Bronchial epithelial cell (primary cell): ENCODE data around the gene ATP2B2. TPM values are rescaled to one million over a fixed set of nuclear protein-coding genes. Genes with fewer than 3 reads are reported as not detected.

Source experiments
- DNase-seq: peaks from one replicate; pipeline ENCODE4 v3.0.0-alpha.2; 2010; ENCODE audit warnings: low read depth
- FAIRE-seq: peaks from 2 replicates; lab custom pipeline; 2011; peaks lifted over from hg19 to GRCh38; lab: Jason Lieb, UNC
- H3K27me3 ChIP-seq: 2 replicates; pipeline ENCODE4 v1.5.1; 2011; ENCODE audit warnings: low read length; ENCODE audit not compliant: control insufficient read depth, insufficient read depth
- H3K36me3 ChIP-seq: 2 replicates; pipeline ENCODE4 v1.5.1; 2011; ENCODE audit warnings: low read length; ENCODE audit not compliant: control insufficient read depth, insufficient read depth
- H3K4me3 ChIP-seq: 2 replicates; pipeline ENCODE4 v1.5.1; 2011; ENCODE audit warnings: mild to moderate bottlenecking, low read depth, low read length, control low read depth
- CTCF ChIP-seq: IDR thresholded peaks from 2 replicates; pipeline ENCODE4 v1.5.1; 2011; ENCODE audit warnings: mild to moderate bottlenecking, moderate library complexity, low read length, control low read depth, inconsistent platforms; ENCODE audit not compliant: insufficient read depth, severe bottlenecking
- total RNA-seq: library from RNA; depleted of rRNA; stranded (reverse); fragments of >200 nt; gene quantifications from 2 replicates; pipeline ENCODE4 v1.2.1, GENCODE V29; 2014

Gene ATP2B2
- total RNA-seq, 1 donor from 2014 or later = not detected

GRCh38 chr3:10413041-10413440 lies 92.3 kb downstream of the ATP2B2 start:
- Histone ChIP-seq H3K4me3 (no peak overlapping the region), H3K36me3 (no peaks in the 10 kb centered on the region), H3K27me3 (peaks cover 6% of the 10 kb centered on the region)
- DNase-seq (no peak), FAIRE-seq (no peak)
- no peak for TF ChIP-seq CTCF

GRCh38 chr3:10411598-10412332 lies 93.6 kb downstream of the ATP2B2 start:
- H3K36me3 ChIP-seq = no peaks in the 10 kb centered on the region
- no peak for TF ChIP-seq CTCF
- peaks cover 6% of the 10 kb centered on the region for H3K27me3 ChIP-seq
- DNase-seq (no peak), FAIRE-seq (no peak)
- H3K4me3 ChIP-seq = no peak overlapping the region

- H3K4me3 ChIP-seq = no peak overlapping the region
- TF ChIP-seq CTCF = no peak
- DNase-seq (no peak), FAIRE-seq (no peak)
- H3K27me3 ChIP-seq = peaks cover 3% of the 10 kb centered on the region
- no peaks in the 10 kb centered on the region for H3K36me3 ChIP-seq
These were observed 94.9 kb downstream of the ATP2B2 start for GRCh38 chr3:10410383-10411002.

GRCh38 chr3:10408680-10409079 lies 96.7 kb downstream of the ATP2B2 start:
- no peak for FAIRE-seq
- TF ChIP-seq CTCF = no peak

GRCh38 chr3:10407361-10407760 lies 98.0 kb downstream of the ATP2B2 start:
- TF ChIP-seq CTCF = no peak
- no peaks in the 10 kb centered on the region for H3K27me3 ChIP-seq
- FAIRE-seq = no peak

More at GRCh38 chr3:10408680-10409079, 96.7 kb downstream of the ATP2B2 start:
- Histone ChIP-seq H3K27me3 (no peaks in the 10 kb centered on the region), H3K4me3 (no peak overlapping the region), H3K36me3 (no peaks in the 10 kb centered on the region)
- peak; percentile 10 for DNase-seq

More at GRCh38 chr3:10407361-10407760, 98.0 kb downstream of the ATP2B2 start:
- DNase-seq = no peak
- Histone ChIP-seq H3K4me3 (no peak overlapping the region), H3K36me3 (no peaks in the 10 kb centered on the region)
